Inflammatory macrophage treated with lipopolysaccharide for 4 hours (primary cell): ENCODE data around the gene MAML3.
A peak's percentile ranks its signal among the peaks of the same experiment; 100 is the strongest.

ENCODE experiments used
- DNase-seq: peaks from one replicate; pipeline ENCODE4 v3.0.0-alpha.2; 2020

Gene MAML3

GRCh38 chr4:140097572-140097971 lies 56.4 kb downstream of the MAML3 start:
- DNase-seq: no peak

GRCh38 chr4:140096921-140097320 lies 57.1 kb downstream of the MAML3 start:
- no peak for DNase-seq

GRCh38 chr4:140096483-140096861 lies 57.5 kb downstream of the MAML3 start:
- no peak for DNase-seq

- peak; percentile 93 for DNase-seq
Observed at GRCh38 chr4:140095694-140096482, 58.1 kb downstream of the MAML3 start.

GRCh38 chr4:140094438-140095420 lies 59.3 kb downstream of the MAML3 start:
- DNase-seq: peak; percentile 92

DNA sequence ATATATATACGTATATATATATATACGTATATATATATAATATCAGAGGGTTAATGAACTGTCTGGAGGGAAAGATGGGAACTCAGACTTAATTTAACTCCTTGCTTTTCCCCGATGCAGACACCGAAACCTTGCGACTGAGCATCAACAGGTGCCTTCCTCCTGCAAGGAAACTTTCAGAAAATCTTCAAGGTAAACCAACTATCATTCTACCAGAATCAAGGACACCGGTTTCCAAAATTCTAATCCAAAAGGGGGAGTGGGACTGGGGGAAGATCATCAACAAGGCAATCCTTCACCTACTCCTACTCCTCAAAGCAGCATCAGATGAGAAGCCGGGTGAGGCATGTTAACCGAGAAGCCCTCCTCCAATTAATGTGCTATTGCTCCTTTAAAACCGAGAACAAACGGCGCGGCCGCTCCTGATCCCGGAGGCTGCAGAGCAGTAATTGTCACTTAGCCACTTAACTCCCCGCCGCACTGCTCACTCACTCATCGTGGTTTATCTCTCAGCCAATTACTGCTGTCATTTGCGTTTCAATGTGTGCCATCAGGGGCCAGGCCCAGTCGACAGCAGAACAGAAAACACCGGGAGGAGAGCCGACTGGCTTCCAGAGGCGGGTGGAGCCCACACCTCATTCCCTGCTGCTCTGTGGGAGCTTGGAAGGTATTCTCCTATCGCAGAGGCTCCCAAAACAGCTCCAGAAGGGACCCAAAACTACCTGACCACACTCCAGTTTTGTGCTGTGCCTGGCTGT lies 61.7 kb downstream of the MAML3 start:
- no peak for DNase-seq

- peak; percentile 85 for DNase-seq
Observed at GRCh38 chr4:140091305-140091704, 62.7 kb downstream of the MAML3 start.

DNA sequence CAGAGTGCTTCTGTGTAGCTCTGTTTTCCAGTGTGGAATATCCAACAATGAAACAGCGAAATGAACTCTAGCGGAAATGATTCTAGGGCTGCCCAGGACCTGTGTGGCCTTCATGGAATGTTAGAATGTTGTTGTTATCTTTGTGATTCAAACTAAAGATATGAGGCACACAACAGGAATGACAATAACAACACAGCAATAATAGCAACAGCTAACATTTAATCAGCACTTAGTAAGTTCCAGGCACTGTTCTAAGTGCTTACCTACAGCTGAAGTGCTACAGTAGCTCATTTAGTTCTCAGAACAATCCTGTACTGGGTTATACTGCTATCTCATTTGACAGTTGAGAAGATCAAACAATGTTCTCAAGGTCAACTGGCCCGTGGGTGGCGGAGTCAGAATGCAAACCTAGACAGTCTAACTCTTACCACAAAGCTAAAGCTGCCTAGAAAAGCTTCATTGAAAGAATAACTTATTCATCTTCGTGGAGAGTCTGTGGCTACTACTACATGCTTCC lies 63.7 kb downstream of the MAML3 start:
- no peak for DNase-seq

- no peak for DNase-seq
Observed at GRCh38 chr4:140089216-140089615, 64.8 kb downstream of the MAML3 start.

GRCh38 chr4:140088323-140088967 lies 65.5 kb downstream of the MAML3 start:
- no peak for DNase-seq

DNA sequence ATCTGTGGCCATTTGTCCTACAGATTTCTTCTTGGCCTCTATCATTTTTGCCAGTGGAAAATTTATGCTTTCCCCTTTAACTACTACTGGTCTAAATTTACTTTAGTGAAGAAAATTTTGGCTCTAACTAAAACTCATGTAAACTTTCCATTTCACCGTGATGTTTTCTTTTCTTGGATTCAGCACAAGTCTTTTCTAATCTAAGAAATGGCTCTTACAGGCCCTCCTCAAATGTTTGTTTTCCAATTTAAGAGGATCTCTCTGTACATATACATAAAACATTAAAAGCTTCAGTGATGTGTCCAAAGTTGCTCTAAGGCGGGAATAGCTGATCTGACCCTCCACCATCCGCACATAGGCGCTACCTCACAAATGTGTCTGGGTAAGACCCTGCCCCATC lies 68.1 kb downstream of the MAML3 start:
- DNase-seq: no peak

- DNase-seq: no peak
Observed at GRCh38 chr4:140085062-140085622, 68.8 kb downstream of the MAML3 start.

- DNase-seq: no peak
Observed at GRCh38 chr4:140084385-140084784, 69.6 kb downstream of the MAML3 start.

DNA sequence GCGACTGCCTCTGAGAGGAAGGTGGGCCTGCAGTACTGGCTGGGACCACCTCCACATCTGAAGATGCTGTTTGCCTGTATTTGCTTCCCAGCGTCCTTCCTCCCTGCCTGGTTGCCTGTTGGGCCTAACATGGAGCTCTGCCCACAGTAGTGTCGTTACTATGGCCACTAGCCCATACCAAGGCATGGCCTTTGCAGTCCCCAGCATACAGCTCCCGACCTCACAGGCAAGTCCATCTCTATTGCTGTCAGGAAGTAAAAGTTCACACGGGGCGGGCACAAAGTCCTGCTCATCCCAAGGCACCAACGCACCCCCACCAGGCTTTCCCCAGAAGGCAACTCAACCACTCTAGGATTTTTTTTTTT lies 71.6 kb downstream of the MAML3 start:
- no peak for DNase-seq

DNA sequence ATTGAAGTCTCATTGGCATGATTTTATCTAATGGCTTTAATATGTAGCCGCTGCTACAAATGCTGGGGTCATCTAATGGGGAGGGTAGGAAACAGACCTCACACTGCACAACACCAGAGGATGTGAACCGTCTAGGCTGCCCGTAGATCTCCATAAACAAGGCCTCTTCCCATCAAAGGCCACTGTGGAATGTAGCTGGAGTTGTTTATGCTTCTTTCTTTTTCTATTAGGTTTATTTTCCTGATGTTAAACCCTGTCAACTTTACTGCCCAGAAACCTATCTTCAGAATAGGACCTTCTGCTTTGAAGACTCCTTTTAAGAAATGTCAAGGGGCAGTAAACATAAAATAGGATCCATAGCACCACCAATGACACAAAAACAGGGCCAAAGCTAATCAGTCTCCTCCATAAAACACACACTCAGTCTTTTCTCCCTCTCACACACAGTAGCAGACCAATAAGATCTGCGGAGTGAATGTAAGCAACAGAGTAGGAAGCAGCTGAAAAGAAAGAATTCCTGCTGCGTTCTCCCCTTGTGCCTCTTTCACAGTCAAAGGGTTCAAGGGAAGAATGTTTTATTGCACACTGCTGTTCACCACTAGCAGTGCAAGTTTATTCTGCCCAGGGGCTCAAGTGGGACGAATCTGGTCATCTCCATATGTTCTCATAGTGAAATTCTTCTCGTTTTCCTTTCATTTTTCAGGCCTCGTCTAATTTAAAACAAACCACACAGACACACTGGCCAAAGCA lies 72.2 kb downstream of the MAML3 start:
- DNase-seq: no peak

- DNase-seq: no peak
Observed at GRCh38 chr4:140080883-140081282, 73.1 kb downstream of the MAML3 start.

DNA sequence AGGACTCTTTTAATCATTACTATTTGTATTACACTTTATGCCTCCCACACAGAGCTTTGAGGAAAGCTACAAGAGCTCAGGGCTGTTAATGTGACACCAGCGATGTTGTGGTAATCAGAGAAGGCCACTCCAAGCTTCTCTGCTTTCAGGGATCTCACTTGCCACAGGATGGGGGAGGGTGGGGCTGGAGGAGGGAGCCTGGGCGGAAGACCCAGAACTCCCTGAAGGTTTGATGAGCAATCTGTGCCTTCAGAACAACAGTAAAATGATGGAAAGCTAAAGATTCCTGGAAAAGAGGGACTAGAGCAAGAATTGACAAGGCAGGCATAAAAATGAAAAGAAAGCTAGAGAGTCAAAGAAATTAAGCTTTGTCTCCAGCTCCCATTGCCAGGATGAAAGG lies 75.6 kb downstream of the MAML3 start:
- no peak for DNase-seq

- DNase-seq: no peak
Observed at GRCh38 chr4:140076307-140076706, 77.7 kb downstream of the MAML3 start.

GRCh38 chr4:140071806-140072205 lies 82.2 kb downstream of the MAML3 start:
- DNase-seq: peak; percentile 76

- DNase-seq: no peak
Observed at GRCh38 chr4:140070973-140071372, 83.0 kb downstream of the MAML3 start.

- DNase-seq: peak; percentile 63
Observed at GRCh38 chr4:140070366-140070765, 83.6 kb downstream of the MAML3 start.
